Measurements from ENCODE around the gene CLSTN2.

CLSTN2 gene

DNA sequence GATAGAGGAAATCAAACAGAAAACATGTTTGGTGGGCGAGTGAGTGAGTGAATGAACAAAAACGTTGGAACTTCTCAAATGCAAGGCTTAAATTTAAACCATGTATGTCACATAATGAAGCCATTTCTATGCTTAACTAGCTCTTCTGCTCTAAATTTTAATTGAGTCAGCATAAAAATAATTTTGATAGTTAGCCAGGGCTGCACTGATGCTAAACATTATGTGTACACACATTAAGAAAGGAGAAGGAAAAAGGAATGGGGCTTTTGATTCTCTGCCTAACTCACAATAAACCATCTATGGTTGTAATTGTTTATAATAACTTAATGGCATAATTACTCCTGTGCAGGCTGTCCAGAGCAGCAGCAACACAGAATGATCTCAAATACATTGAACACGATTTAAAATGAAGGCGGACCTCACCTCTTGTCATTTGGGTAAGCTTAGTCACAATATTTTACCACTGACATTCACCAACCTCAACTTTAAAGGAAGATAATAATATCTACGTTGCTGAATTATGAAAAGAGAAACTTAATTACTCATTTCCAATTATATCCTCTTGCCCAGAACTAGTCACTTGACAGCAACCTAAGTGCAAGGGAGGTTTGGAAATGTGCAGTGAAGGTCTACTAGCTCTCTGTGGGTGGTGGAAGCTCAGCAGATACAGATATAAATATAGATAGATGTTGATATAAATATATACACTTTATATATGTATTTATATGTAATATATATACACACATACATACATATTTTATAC lies 424.4 kb downstream of the CLSTN2 start:
- no peaks in the 10 kb centered on the region for H3F3A ChIP-seq (ENCODE audit: control insufficient read depth, insufficient read depth)
- no peak overlapping the region for H3K4me2 ChIP-seq (ENCODE audit: low read length)
- no peaks in the 10 kb centered on the region for H3K9me2 ChIP-seq (replicated peaks; ENCODE audit: control insufficient read depth, low read length)
- no peaks in the 10 kb centered on the region for H3K4me1 ChIP-seq (ENCODE audit: control insufficient read depth, low read length)
- TF ChIP-seq, protein P1, sequence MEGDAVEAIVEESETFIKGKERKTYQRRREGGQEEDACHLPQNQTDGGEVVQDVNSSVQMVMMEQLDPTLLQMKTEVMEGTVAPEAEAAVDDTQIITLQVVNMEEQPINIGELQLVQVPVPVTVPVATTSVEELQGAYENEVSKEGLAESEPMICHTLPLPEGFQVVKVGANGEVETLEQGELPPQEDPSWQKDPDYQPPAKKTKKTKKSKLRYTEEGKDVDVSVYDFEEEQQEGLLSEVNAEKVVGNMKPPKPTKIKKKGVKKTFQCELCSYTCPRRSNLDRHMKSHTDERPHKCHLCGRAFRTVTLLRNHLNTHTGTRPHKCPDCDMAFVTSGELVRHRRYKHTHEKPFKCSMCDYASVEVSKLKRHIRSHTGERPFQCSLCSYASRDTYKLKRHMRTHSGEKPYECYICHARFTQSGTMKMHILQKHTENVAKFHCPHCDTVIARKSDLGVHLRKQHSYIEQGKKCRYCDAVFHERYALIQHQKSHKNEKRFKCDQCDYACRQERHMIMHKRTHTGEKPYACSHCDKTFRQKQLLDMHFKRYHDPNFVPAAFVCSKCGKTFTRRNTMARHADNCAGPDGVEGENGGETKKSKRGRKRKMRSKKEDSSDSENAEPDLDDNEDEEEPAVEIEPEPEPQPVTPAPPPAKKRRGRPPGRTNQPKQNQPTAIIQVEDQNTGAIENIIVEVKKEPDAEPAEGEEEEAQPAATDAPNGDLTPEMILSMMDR (IDR thresholded peaks at IDR 0.05; ENCODE audit: low read depth, low read length, poor library complexity, severe bottlenecking) = no peak
- no peak for TF ChIP-seq EZH2phosphoT487 (IDR thresholded peaks at IDR 0.05; ENCODE audit: borderline replicate concordance, low read length)
- no peaks in the 10 kb centered on the region; the same call in 1 of the 2 replicates for H3K27me3 ChIP-seq (ENCODE audit: control insufficient read depth, low read length)
- H3K36me3 ChIP-seq (ENCODE audit: control insufficient read depth, low read length) = no peaks in the 10 kb centered on the region
- no peaks in the 10 kb centered on the region for H3K79me2 ChIP-seq (ENCODE audit: control insufficient read depth, low read length)
- no peaks in the 10 kb centered on the region for H3K9me3 ChIP-seq (ENCODE audit: control insufficient read depth, insufficient read depth, low read length)
- no peak overlapping the region for H3K27ac ChIP-seq (ENCODE audit: low read depth, low read length)
- no peaks in the 10 kb centered on the region for H4K20me1 ChIP-seq (ENCODE audit: control insufficient read depth, insufficient read depth, low read depth, low read length)
- H3K4me3 ChIP-seq (ENCODE audit: low read length) = no peak overlapping the region

DNA sequence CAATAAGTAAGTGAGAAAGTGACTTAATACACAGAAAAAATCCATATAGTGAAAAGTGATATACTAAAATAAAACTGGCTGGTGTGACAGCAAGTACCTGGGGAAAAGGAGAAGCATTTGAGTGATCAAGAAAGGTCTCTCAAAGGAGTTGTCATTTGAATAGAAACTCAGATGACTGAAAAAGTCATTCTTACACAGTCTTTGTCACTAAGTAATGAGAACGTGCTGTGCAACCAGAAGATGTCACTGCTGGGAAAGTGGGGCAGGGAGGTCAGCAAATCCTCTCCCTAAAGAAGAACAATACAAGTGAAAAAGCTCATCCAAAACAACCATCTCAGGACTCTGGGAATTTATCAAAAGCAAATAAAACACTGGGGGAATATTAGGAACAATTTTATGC lies 425.3 kb downstream of the CLSTN2 start:
- no peak for TF ChIP-seq EZH2phosphoT487 (IDR thresholded peaks at IDR 0.05; ENCODE audit: borderline replicate concordance, low read length)
- TF ChIP-seq, protein P1 (IDR thresholded peaks at IDR 0.05; ENCODE audit: low read depth, low read length, poor library complexity, severe bottlenecking) = no peak
- H3K27ac ChIP-seq (ENCODE audit: low read depth, low read length) = no peak overlapping the region

DNA sequence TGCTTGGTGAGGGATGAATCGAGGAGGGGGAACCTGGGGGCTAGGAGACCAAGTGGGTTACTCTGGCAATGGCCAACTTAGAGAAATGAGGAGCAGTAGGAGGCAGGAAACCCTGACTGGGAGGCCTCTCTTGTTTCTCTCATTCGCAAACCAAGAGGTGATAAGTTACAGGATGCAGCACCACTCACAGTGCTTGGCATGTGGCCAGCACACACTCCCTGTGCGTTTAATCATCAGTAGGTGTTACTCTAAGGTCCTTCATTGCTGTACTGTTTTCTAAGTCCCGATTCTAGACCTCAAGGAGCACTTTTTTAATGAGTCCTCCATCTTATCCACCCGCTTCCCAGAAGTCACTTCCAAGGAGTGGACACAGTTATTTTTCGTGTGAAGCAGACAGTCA lies 428.8 kb downstream of the CLSTN2 start:
- no peak overlapping the region for H3K4me3 ChIP-seq (ENCODE audit: low read length)
- no peaks in the 10 kb centered on the region for H3K36me3 ChIP-seq (ENCODE audit: control insufficient read depth, low read length)
- H3K79me2 ChIP-seq (ENCODE audit: control insufficient read depth, low read length) = no peaks in the 10 kb centered on the region
- H3F3A ChIP-seq (ENCODE audit: control insufficient read depth, insufficient read depth) = no peaks in the 10 kb centered on the region
- no peak overlapping the region for H3K4me2 ChIP-seq (ENCODE audit: low read length)
- no peaks in the 10 kb centered on the region for H3K4me1 ChIP-seq (ENCODE audit: control insufficient read depth, low read length)
- no peaks in the 10 kb centered on the region for H4K20me1 ChIP-seq (ENCODE audit: control insufficient read depth, insufficient read depth, low read depth, low read length)
- H3K9me2 ChIP-seq (replicated peaks; ENCODE audit: control insufficient read depth, low read length) = no peaks in the 10 kb centered on the region
- H3K27ac ChIP-seq (ENCODE audit: low read depth, low read length) = no peak overlapping the region
- H3K27me3 ChIP-seq (ENCODE audit: control insufficient read depth, low read length) = no peaks in the 10 kb centered on the region; the same call in 1 of the 2 replicates
- H3K9me3 ChIP-seq (ENCODE audit: control insufficient read depth, insufficient read depth, low read length) = no peaks in the 10 kb centered on the region
- no peak for TF ChIP-seq EZH2phosphoT487 (IDR thresholded peaks at IDR 0.05; ENCODE audit: borderline replicate concordance, low read length)
- TF ChIP-seq, protein P1 (IDR thresholded peaks at IDR 0.05; ENCODE audit: low read depth, low read length, poor library complexity, severe bottlenecking) = no peak

More for the DNA sequence above, 425.3 kb downstream of the CLSTN2 start:
- Histone ChIP-seq H3K4me2 (ENCODE audit: low read length) (no peak overlapping the region), H3K79me2 (ENCODE audit: control insufficient read depth, low read length) (no peaks in the 10 kb centered on the region), H3K4me3 (ENCODE audit: low read length) (no peak overlapping the region), H3K9me2 (replicated peaks; ENCODE audit: control insufficient read depth, low read length) (no peaks in the 10 kb centered on the region), H3K4me1 (ENCODE audit: control insufficient read depth, low read length) (no peaks in the 10 kb centered on the region), H3K36me3 (ENCODE audit: control insufficient read depth, low read length) (no peaks in the 10 kb centered on the region), H3K27me3 (ENCODE audit: control insufficient read depth, low read length) (no peaks in the 10 kb centered on the region; the same call in 1 of the 2 replicates), H4K20me1 (ENCODE audit: control insufficient read depth, insufficient read depth, low read depth, low read length) (no peaks in the 10 kb centered on the region), H3K9me3 (ENCODE audit: control insufficient read depth, insufficient read depth, low read length) (no peaks in the 10 kb centered on the region), H3F3A (ENCODE audit: control insufficient read depth, insufficient read depth) (no peaks in the 10 kb centered on the region)

Measured in DOHH2 (cell line).